K562 (cell line): Measurements from ENCODE around the gene NFIB. TPM values are rescaled to one million over a fixed set of nuclear protein-coding genes. Genes with fewer than 3 reads are reported as not detected.

Experiments used
- ATAC-seq: fragments of 200-7000 bp; cut with Tn5 transposase; 3 replicates; pipeline ENCODE4 v1.9.1; 2020; ENCODE audit warnings: moderate library complexity
- BruUV-seq: library from RNA; stranded (reverse); fragments of 400-500 nt; replicated peaks from 2 replicates; lab custom pipeline; 2021; lab: Mats Ljungman, UMichigan
- CTCF ChIA-PET: fragments of 300-600 bp; formaldehyde crosslinking; extraction: SDS; loops from one replicate; lab custom pipeline; 2021; ENCODE audit warnings: low intra/inter-chr PET ratio; lab: Yijun Ruan, JAX
- POLR2A ChIA-PET: fragments of 300-600, 350-650 bp; sonication (Branson Sonifier 250); formaldehyde crosslinking; extraction: SDS; loops from one replicate; lab custom pipeline; 2021; ENCODE audit warnings: antibody characterized with exemption, inconsistent platforms; lab: Yijun Ruan, JAX
- DNase-seq, 4 experiments: peaks; one replicate each; pipeline versions ENCODE4 v3.0.0 to v3.0.0-alpha.2; 2011 to 2018; ENCODE audit warnings: low spot score in 3 of 4, mixed read lengths in 3 of 4; ENCODE audit errors: extremely low read depth in 1 of 4
- FAIRE-seq: peaks from 2 replicates; lab custom pipeline; 2011; peaks lifted over from hg19 to GRCh38; lab: Jason Lieb, UNC
- H2AFZ ChIP-seq: 2 replicates; pipeline ENCODE4 v1.6.0; 2011; ENCODE audit warnings: low read depth, low read length, control low read depth, inconsistent platforms
- H3K27ac ChIP-seq: fragments of 200-600 bp; 3 replicates; pipeline ENCODE4 v1.8.0; 2011; ENCODE audit warnings: low read depth, mild to moderate bottlenecking, control low read depth, inconsistent platforms, low read length, moderate library complexity, mixed read lengths; ENCODE audit errors: extremely low read depth
- H3K27me3 ChIP-seq, 2 experiments: fragments of 300-600 bp in 1 of 2; 2 replicates in 1 of 2; 3 replicates in 1 of 2; pipeline versions ENCODE4 v1.6.0 to v1.8.0; 2011; ENCODE audit warnings: inconsistent platforms in 2 of 2, low read length in 2 of 2, mild to moderate bottlenecking in 1 of 2, mixed read lengths in 1 of 2, moderate library complexity in 1 of 2; ENCODE audit not compliant: control insufficient read depth in 2 of 2, insufficient read depth in 2 of 2
- H3K36me3 ChIP-seq: fragments of 300-600 bp; 3 replicates; pipeline ENCODE4 v1.8.0; 2011; ENCODE audit warnings: mild to moderate bottlenecking, low read length, inconsistent platforms; ENCODE audit not compliant: control insufficient read depth, insufficient read depth
- H3K4me1 ChIP-seq, 2 experiments: fragments of 200-600 bp in 1 of 2; replicated peaks in 1 of 2; 2 replicates in 1 of 2; 3 replicates in 1 of 2; pipeline versions ENCODE4 v1.5.1 to v1.8.0; 2011; ENCODE audit warnings: inconsistent platforms in 2 of 2, low read length in 2 of 2, mild to moderate bottlenecking in 1 of 2, mixed read lengths in 1 of 2, moderate library complexity in 1 of 2; ENCODE audit not compliant: control insufficient read depth in 2 of 2, insufficient read depth in 2 of 2
- H3K4me2 ChIP-seq: 2 replicates; pipeline ENCODE4 v1.6.1; 2011; ENCODE audit warnings: low read length, control low read depth, inconsistent platforms, mixed read lengths; ENCODE audit not compliant: insufficient read depth
- H3K4me3 ChIP-seq: fragments of 200-600 bp; sonication (generic), shearing (Covaris generic); 2 replicates; pipeline ENCODE4 v1.5.1; 2016; ENCODE audit warnings: control low read depth, inconsistent platforms
- H3K79me2 ChIP-seq: fragments of 200-600 bp; 3 replicates; pipeline ENCODE4 v1.8.0; 2011; ENCODE audit warnings: low read length, inconsistent platforms; ENCODE audit not compliant: control insufficient read depth, insufficient read depth
- H3K9ac ChIP-seq, 2 experiments: 2 replicates each; pipeline versions ENCODE4 v1.6.0 to v1.6.1; 2011; ENCODE audit warnings: low read depth in 2 of 2, low read length in 2 of 2, control low read depth in 1 of 2, inconsistent platforms in 1 of 2, mild to moderate bottlenecking in 1 of 2, mixed read lengths in 1 of 2; ENCODE audit not compliant: insufficient read depth in 1 of 2
- H3K9me1 ChIP-seq: one replicate; pipeline ENCODE4 v1.6.0; 2011; ENCODE audit warnings: inconsistent platforms, mild to moderate bottlenecking, low read length, moderate library complexity; ENCODE audit not compliant: control insufficient read depth, insufficient read depth
- H3K9me3 ChIP-seq: replicated peaks from 2 replicates; pipeline ENCODE4 v1.5.1; 2011; ENCODE audit warnings: low read depth, low read length, inconsistent platforms; ENCODE audit not compliant: control insufficient read depth, insufficient read depth
- H4K20me1 ChIP-seq: replicated peaks from 2 replicates; pipeline ENCODE4 v1.6.1; 2011; ENCODE audit warnings: low read length, inconsistent platforms, mixed read lengths; ENCODE audit not compliant: control insufficient read depth, insufficient read depth
- ATF6 ChIP-seq: sonication (generic); formaldehyde crosslinking; IDR thresholded peaks from 2 replicates; pipeline ENCODE4 v1.4.0; 2020; ENCODE audit warnings: mild to moderate bottlenecking, missing genetic modification reagents
- CBFB ChIP-seq: sonication (generic); formaldehyde crosslinking; IDR thresholded peaks from 2 replicates; pipeline ENCODE4 v1.4.0; 2020; ENCODE audit warnings: mild to moderate bottlenecking, missing genetic modification reagents
- COPS2 ChIP-seq: fragments of 450-650 bp; conservative IDR thresholded peaks from 2 replicates; pipeline ENCODE4 v1.6.1; 2016; ENCODE audit warnings: mild to moderate bottlenecking, moderate library complexity
- FOXA1 ChIP-seq: fragments of 450-650 bp; IDR thresholded peaks from 2 replicates; pipeline ENCODE4 v1.6.1; 2016; ENCODE audit warnings: mild to moderate bottlenecking, borderline replicate concordance
- NFIX ChIP-seq: fragments of 250-450 bp; sonication (Bioruptor Pico); IDR thresholded peaks from 2 replicates; pipeline ENCODE4 v1.4.0; 2020; ENCODE audit warnings: low read depth, mild to moderate bottlenecking, moderate library complexity
- NR2F6 ChIP-seq: fragments of 450-650 bp; formaldehyde crosslinking; IDR thresholded peaks from 2 replicates; pipeline ENCODE4 v1.4.0; 2020; ENCODE audit warnings: mild to moderate bottlenecking
- PML ChIP-seq: IDR thresholded peaks from 2 replicates; pipeline ENCODE4 v1.6.1; 2012; ENCODE audit warnings: low read length, inconsistent platforms
- SIN3A ChIP-seq, 2 experiments: fragments of 150-350 bp in 1 of 2; IDR thresholded peaks; 2 replicates each; pipeline ENCODE4 v1.6.1; 2011 to 2016; ENCODE audit warnings: borderline replicate concordance in 2 of 2, low read depth in 2 of 2, low read length in 2 of 2, mild to moderate bottlenecking in 2 of 2, moderate library complexity in 2 of 2; ENCODE audit not compliant: control insufficient read depth in 1 of 2
- SIN3B ChIP-seq: fragments of 450-650 bp; IDR thresholded peaks from 2 replicates; pipeline ENCODE4 v1.6.1; 2017; ENCODE audit warnings: low read depth, mild to moderate bottlenecking, moderate library complexity
- VEZF1 ChIP-seq: fragments of 200-800 bp; sonication (Bioruptor generic); IDR thresholded peaks from 2 replicates; pipeline ENCODE4 v1.6.1; 2017; ENCODE audit warnings: missing genetic modification characterization, missing compliant biosample characterization
- ZBTB26 ChIP-seq: fragments of 450-650 bp; formaldehyde crosslinking; IDR thresholded peaks from 2 replicates; pipeline ENCODE4 v1.4.0; 2022; ENCODE audit warnings: missing genetic modification characterization
- ZNF695 ChIP-seq: fragments of 450-650 bp; formaldehyde crosslinking; IDR thresholded peaks from 2 replicates; pipeline ENCODE4 v1.4.0; 2020; ENCODE audit warnings: mild to moderate bottlenecking, moderate library complexity
- WGBS: fragments of 100-300 bp; shearing (Covaris generic); methylation state at CpG from one replicate; pipeline ENCODE4 v1.1.6; 2016; ENCODE audit warnings: low coverage, mixed read lengths; ENCODE audit not compliant: insufficient coverage; ENCODE audit errors: missing lambda C conversion rate; 5-methylcytosine and 5-hydroxymethylcytosine counted together
- in situ Hi-C: fragments of 300-500 bp; cut with MboI; formaldehyde crosslinking; loops from 4 replicates; pipeline ENCODE4 v1.15.0; 2018; ENCODE audit warnings: inconsistent platforms, mixed read lengths
- intact Hi-C: fragments of 100-400 bp; cut with micrococcal nuclease; formaldehyde crosslinking; loops from 2 replicates; pipeline ENCODE4 v1.14.2; 2022
- polyA plus RNA-seq, 8 experiments: library from polyadenylated mRNA; depleted of rRNA in 4 of 8; stranded (reverse) in 5 of 8; unstranded in 3 of 8; fragments of >200 nt; fragmentation: Nextera tagmentation in 2 of 8; fragmentation: Illumina TruSeq in 1 of 8; extraction: Ambion mirVana in 2 of 8; extraction: Trizol in 1 of 8; gene quantifications; 2 replicates each; pipeline versions ENCODE4 v1.2.1 to v1.2.3, GENCODE V29; 2011 to 2014; ENCODE audit warnings: inconsistent platforms in 1 of 8, missing spikeins in 1 of 8
- total RNA-seq, 7 experiments: library from RNA; depleted of rRNA in 6 of 7; stranded (reverse); fragments of >200 nt in 6 of 7; fragmentation: Illumina TruSeq in 2 of 7; extraction: Trizol in 2 of 7; gene quantifications; 2 replicates each; pipeline versions ENCODE4 v1.2.1 to v1.2.3, GENCODE V29; 2011 to 2021; ENCODE audit warnings: low replicate concordance in 1 of 7

The NFIB gene
- total and polyA plus RNA-seq, 9 of the 15 experiments (the other 6 are each of a cell fraction or from before 2014, with no cell fraction given) = 1.2 to 3.3 (median 1.9) TPM

GRCh38 chr9:14132775-14133174 is 181.2 kb downstream of the NFIB start (continued):
- TF ChIP-seq ATF6 (CRISPR knock-in tag) = no peak
- no peak for TF ChIP-seq NR2F6 (CRISPR knock-in tag)
- no peak for TF ChIP-seq PML
- no peak for TF ChIP-seq ZBTB26 (CRISPR knock-in tag)
- no peak for TF ChIP-seq FOXA1
- TF ChIP-seq SIN3B = no peak

GRCh38 chr9:14131356-14132088 is 182.4 kb downstream of the NFIB start:
- no peak overlapping the region for H3K4me3 ChIP-seq
- FAIRE-seq (no peak), ATAC-seq (no peak)
- no peaks in the 10 kb centered on the region for H3K36me3 ChIP-seq
- 32% methylated on average over 10 of the region's 11 CpGs for WGBS
- no peaks in the 10 kb centered on the region for H4K20me1 ChIP-seq
- no peak overlapping the region for H3K9ac ChIP-seq
- intact Hi-C loops = no loop called here
- POLR2A ChIA-PET = no interaction called here
- TF ChIP-seq ZNF695 = no peak
- no peak for TF ChIP-seq CBFB (CRISPR knock-in tag)
- no peak for TF ChIP-seq SIN3A (IDR thresholded peaks at IDR 0.05; ENCODE audit: borderline replicate concordance in 2 of 2, control insufficient read depth in 1 of 2, low read depth in 2 of 2, low read length in 2 of 2)
- TF ChIP-seq VEZF1 (CRISPR knock-in tag) = no peak
- TF ChIP-seq NFIX (CRISPR knock-in tag) = no peak
- no peak for TF ChIP-seq COPS2
- TF ChIP-seq, all 486 proteins: peak for 0
- Histone ChIP-seq H3K27me3 (no peaks in the 10 kb centered on the region), H3K4me1 (no peaks in the 10 kb centered on the region), H3K4me2 (no peak overlapping the region), H3K79me2 (no peaks in the 10 kb centered on the region), H3K27ac (no peak overlapping the region), H2AFZ (no peak overlapping the region), H3K9me1 (no peaks in the 10 kb centered on the region), H3K9me3 (no peaks in the 10 kb centered on the region)
- CTCF ChIA-PET = no interaction called here
- no TSS peak for BruUV-seq
- in situ Hi-C loops = no loop called here
- DNase-seq = no peak
